GM12892 (cell line): ENCODE results near the gene TMPRSS9.

ENCODE experiments used
- POLR2A ChIP-seq: IDR thresholded peaks from 2 replicates; pipeline ENCODE4 v1.6.1; 2011; ENCODE audit warnings: low read depth, low read length, control low read depth
- POLR2AphosphoS5 ChIP-seq: IDR thresholded peaks from 2 replicates; pipeline ENCODE4 v1.6.1; 2011; ENCODE audit warnings: low read depth, low read length, control low read depth
- TAF1 ChIP-seq: IDR thresholded peaks from 2 replicates; pipeline ENCODE4 v1.6.1; 2011; ENCODE audit warnings: low read depth, mild to moderate bottlenecking, control low read depth, low read length, borderline replicate concordance

GRCh38 chr19:2415973-2416319, 55.9 kb downstream of the TMPRSS9 start:
- TF ChIP-seq POLR2AphosphoS5 (no peak; the same call in 1 of the 2 replicates), POLR2A (no peak), TAF1 (no peak)
